HepG2 (cell line): ENCODE measurements around the gene RGMA. TPM values are rescaled to one million over a fixed set of nuclear protein-coding genes. Genes with fewer than 3 reads are reported as not detected.

ENCODE experiments used
- ATAC-seq: fragments of 200-7000 bp; cut with Tn5 transposase; 3 replicates; pipeline ENCODE4 v1.9.1; 2020; ENCODE audit warnings: mild to moderate bottlenecking, moderate library complexity
- BruUV-seq: library from RNA; stranded (reverse); fragments of 400-500 nt; replicated peaks from 2 replicates; lab custom pipeline; 2021; lab: Mats Ljungman, UMichigan
- CTCF ChIA-PET: fragments of 300-600 bp; formaldehyde crosslinking; extraction: SDS; loops from one replicate; lab custom pipeline; 2021; ENCODE audit warnings: low total read pairs, inconsistent platforms, low intra/inter-chr PET ratio; lab: Yijun Ruan, JAX
- POLR2A ChIA-PET: fragments of 350-600 bp; sonication (Branson Sonifier 250); formaldehyde crosslinking; loops from one replicate; lab custom pipeline; 2020; ENCODE audit warnings: antibody characterized with exemption, inconsistent platforms; lab: Yijun Ruan, JAX
- DNase-seq: peaks from one replicate; pipeline ENCODE4 v3.0.0-alpha.2; 2015; ENCODE audit warnings: low spot score
- FAIRE-seq: peaks from 3 replicates; lab custom pipeline; 2011; peaks lifted over from hg19 to GRCh38; lab: Jason Lieb, UNC
- H2AFZ ChIP-seq: one replicate; pipeline ENCODE4 v1.6.1; 2011; ENCODE audit warnings: low read length, inconsistent platforms
- H3K27ac ChIP-seq: fragments of 300-600 bp; 3 replicates; pipeline ENCODE4 v1.8.0; 2011; ENCODE audit warnings: mixed run types, mild to moderate bottlenecking, mixed read lengths, low read length, inconsistent platforms; ENCODE audit not compliant: insufficient read depth; ENCODE audit errors: extremely low read length
- H3K27me3 ChIP-seq, 2 experiments: fragments of 200-600 bp in 1 of 2; 2 replicates in 1 of 2; 3 replicates in 1 of 2; pipeline versions ENCODE4 v1.6.0 to v1.8.0; 2011; ENCODE audit warnings: low read length in 2 of 2, mild to moderate bottlenecking in 2 of 2, moderate library complexity in 2 of 2, inconsistent platforms in 1 of 2; ENCODE audit not compliant: insufficient read depth in 2 of 2, control insufficient read depth in 1 of 2
- H3K36me3 ChIP-seq, 2 experiments: fragments of 200-600 bp in 1 of 2; replicated peaks in 1 of 2; 2 replicates in 1 of 2; 3 replicates in 1 of 2; pipeline versions ENCODE4 v1.5.1 to v1.8.0; 2011; ENCODE audit warnings: low read length in 2 of 2, inconsistent platforms in 1 of 2; ENCODE audit not compliant: insufficient read depth in 2 of 2, control insufficient read depth in 1 of 2
- H3K4me1 ChIP-seq: 2 replicates; pipeline ENCODE4 v1.5.1; 2012; ENCODE audit warnings: low read length, inconsistent platforms; ENCODE audit not compliant: insufficient read depth
- H3K4me2 ChIP-seq: 2 replicates; pipeline ENCODE4 v1.6.0; 2011; ENCODE audit warnings: low read depth, low read length, inconsistent platforms
- H3K4me3 ChIP-seq, 3 experiments: fragments of 200-600 bp in 1 of 3; sonication (generic), shearing (Covaris generic) in 1 of 3; replicated peaks in 1 of 3; 2 replicates each; pipeline ENCODE4 v1.5.1; 2011 to 2016; ENCODE audit warnings: low read length in 3 of 3, inconsistent platforms in 2 of 3, low read depth in 2 of 3, mild to moderate bottlenecking in 2 of 3, control low read depth in 1 of 3, mixed read lengths in 1 of 3; ENCODE audit not compliant: insufficient read depth in 1 of 3
- H3K79me2 ChIP-seq: one replicate; pipeline ENCODE4 v1.6.1; 2011; ENCODE audit warnings: low read length, inconsistent platforms; ENCODE audit not compliant: insufficient read depth
- H3K9ac ChIP-seq: 2 replicates; pipeline ENCODE4 v1.6.0; 2011; ENCODE audit warnings: mild to moderate bottlenecking, low read depth, low read length, inconsistent platforms; ENCODE audit not compliant: insufficient read depth
- H3K9me3 ChIP-seq: 2 replicates; pipeline ENCODE4 v1.5.1; 2012; ENCODE audit warnings: mild to moderate bottlenecking, low read length
- H4K20me1 ChIP-seq: 2 replicates; pipeline ENCODE4 v1.6.0; 2011; ENCODE audit warnings: inconsistent platforms, mild to moderate bottlenecking, low read length, moderate library complexity; ENCODE audit not compliant: insufficient read depth
- ERF ChIP-seq: IDR thresholded peaks from 2 replicates; pipeline ENCODE4 v1.6.1; 2018; ENCODE audit warnings: missing biosample characterization, missing genetic modification reagents
- FOXC1 ChIP-seq: sonication (generic); formaldehyde crosslinking; IDR thresholded peaks from 2 replicates; pipeline ENCODE4 v1.8.0; 2022; ENCODE audit warnings: mild to moderate bottlenecking, missing genetic modification reagents, borderline replicate concordance
- GTF2F1 ChIP-seq: fragments of 150-350 bp; IDR thresholded peaks from 2 replicates; pipeline ENCODE4 v1.6.1; 2014; ENCODE audit warnings: low read length
- SMC3 ChIP-seq: IDR thresholded peaks from 2 replicates; pipeline ENCODE4 v1.6.1; 2011; ENCODE audit warnings: low read length, improper control_type of control experiment
- TBX3 ChIP-seq: fragments of 450-650 bp; IDR thresholded peaks from 2 replicates; pipeline ENCODE4 v1.6.1; 2017; ENCODE audit warnings: antibody characterized with exemption, mild to moderate bottlenecking, inconsistent platforms, borderline replicate concordance
- ZNF564 ChIP-seq: sonication (generic); formaldehyde crosslinking; IDR thresholded peaks from 2 replicates; pipeline ENCODE4 v1.8.1; 2023; ENCODE audit warnings: mild to moderate bottlenecking, missing genetic modification reagents
- ZNF670 ChIP-seq: sonication (generic); formaldehyde crosslinking; IDR thresholded peaks from 2 replicates; pipeline ENCODE4 v1.8.0; 2022; ENCODE audit warnings: mild to moderate bottlenecking, missing genetic modification reagents, borderline replicate concordance
- ZSCAN22 ChIP-seq: sonication (generic); formaldehyde crosslinking; IDR thresholded peaks from 2 replicates; pipeline ENCODE4 v1.4.0; 2020; ENCODE audit warnings: mild to moderate bottlenecking, missing genetic modification reagents
- WGBS: methylation state at CpG from one replicate; pipeline ENCODE4 v1.1.6; 2017; ENCODE audit warnings: low lambda C conversion rate; 5-methylcytosine and 5-hydroxymethylcytosine counted together
- in situ Hi-C: cut with HindIII; loops from 2 replicates; pipeline ENCODE4 v1.10.0; 2017; ENCODE audit warnings: low pct_unique_long_range_greater_than_20kb; ENCODE audit not compliant: extremely low pct_ligation_motif_present
- intact Hi-C: fragments of 100-400 bp; cut with micrococcal nuclease; formaldehyde crosslinking; loops from one replicate; pipeline ENCODE4 v1.10.0; 2022; ENCODE audit not compliant: unreplicated experiment
- polyA plus RNA-seq, 8 experiments: library from polyadenylated mRNA; depleted of rRNA in 3 of 8; stranded (reverse) in 7 of 8; unstranded in 1 of 8; fragments of >200 nt; fragmentation: Illumina TruSeq in 4 of 8; extraction: Trizol in 4 of 8; gene quantifications; 2 replicates each; pipeline versions ENCODE4 v1.2.1 to v1.2.3, GENCODE V29; 2011 to 2016; ENCODE audit warnings: low read depth in 4 of 8, missing spikeins in 1 of 8, mixed read lengths in 1 of 8; ENCODE audit not compliant: insufficient read depth in 1 of 8
- total RNA-seq, 5 experiments: library from RNA; depleted of rRNA; stranded (reverse); fragments of >200 nt; fragmentation: Illumina TruSeq; extraction: Trizol; gene quantifications; 2 replicates each; pipeline ENCODE4 v1.2.3, GENCODE V29; 2016; ENCODE audit warnings: low read depth in 1 of 5
- TF ChIP-seq, protein P1 (sequence below): sonication (generic); formaldehyde crosslinking; IDR thresholded peaks from 2 replicates; pipeline ENCODE4 v1.8.0; 2022; ENCODE audit warnings: low read depth, missing genetic modification reagents

RGMA gene
- total and polyA plus RNA-seq, 2 of the 13 experiments (the other 11 are each of a cell fraction or from before 2014, with no cell fraction given), result not detected

- FAIRE-seq (no peak), ATAC-seq (no peak), DNase-seq (no peak)
- H3K9me3 ChIP-seq, result no peaks in the 10 kb centered on the region
- H3K79me2 ChIP-seq, result no peaks in the 10 kb centered on the region
- no peak overlapping the region for H3K9ac ChIP-seq
- WGBS, result 49% methylated on average over 5 of the region's 5 CpGs
- peaks cover 8 to 29% of the 10 kb centered on the region in 2 experiments; a peak in 3 of 5 replicates for H3K27me3 ChIP-seq
- ChIA-PET CTCF (no interaction called here), POLR2A (no interaction called here)
- no peak for TF ChIP-seq SMC3
- no peak for TF ChIP-seq TBX3
- no peak for TF ChIP-seq ZSCAN22 (CRISPR knock-in tag)
- TF ChIP-seq, protein P1, sequence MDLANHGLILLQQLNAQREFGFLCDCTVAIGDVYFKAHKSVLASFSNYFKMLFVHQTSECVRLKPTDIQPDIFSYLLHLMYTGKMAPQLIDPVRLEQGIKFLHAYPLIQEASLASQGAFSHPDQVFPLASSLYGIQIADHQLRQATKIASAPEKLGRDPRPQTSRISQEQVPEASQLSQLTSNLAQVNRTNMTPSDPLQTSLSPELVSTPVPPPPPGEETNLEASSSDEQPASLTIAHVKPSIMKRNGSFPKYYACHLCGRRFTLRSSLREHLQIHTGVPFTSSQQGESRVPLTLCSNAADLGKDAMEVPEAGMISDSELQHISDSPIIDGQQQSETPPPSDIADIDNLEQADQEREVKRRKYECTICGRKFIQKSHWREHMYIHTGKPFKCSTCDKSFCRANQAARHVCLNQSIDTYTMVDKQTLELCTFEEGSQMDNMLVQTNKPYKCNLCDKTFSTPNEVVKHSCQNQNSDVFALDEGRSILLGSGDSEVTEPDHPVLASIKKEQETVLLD, result no peak
- TF ChIP-seq ZNF564 (CRISPR knock-in tag), result no peak
- TF ChIP-seq ZNF670 (CRISPR knock-in tag), result no peak
- TF ChIP-seq GTF2F1, result no peak
- TF ChIP-seq FOXC1 (CRISPR knock-in tag), result no peak
- TF ChIP-seq ERF (CRISPR knock-in tag), result no peak
- H3K27ac ChIP-seq, result no peak overlapping the region
- no peak overlapping the region for H2AFZ ChIP-seq
- no peak overlapping the region for H3K4me2 ChIP-seq
- H4K20me1 ChIP-seq, result no peaks in the 10 kb centered on the region
- BruUV-seq, result no TSS peak
- no peaks in the 10 kb centered on the region for H3K36me3 ChIP-seq
- intact Hi-C loops (no loop called here), in situ Hi-C loops (no loop called here)
- H3K4me3 ChIP-seq, result no peak overlapping the region
- no peaks in the 10 kb centered on the region for H3K4me1 ChIP-seq
These were observed 21.6 kb upstream of the RGMA start for GRCh38 chr15:93110502-93111040.
